Activated CD4-positive, alpha-beta memory T cell treated with anti-CD3 and anti-CD28 coated beads, Interleukin-2, amount 10 ng/mL, durations not matched to agents 7 days and 5 days (primary cell): ENCODE results near the gene PSTPIP2. TPM values are rescaled to one million over a fixed set of nuclear protein-coding genes. Genes with fewer than 3 reads are reported as not detected.

Experiments
- CTCF ChIA-PET: fragments of 350-600 bp; sonication (Branson Sonifier 250); formaldehyde crosslinking; loops from one replicate; lab custom pipeline; 2021; ENCODE audit warnings: antibody characterized with exemption, inconsistent platforms; lab: Charles Lee
- POLR2A ChIA-PET: fragments of 350-600 bp; sonication (Branson Sonifier 250); formaldehyde crosslinking; loops from one replicate; lab custom pipeline; 2021; ENCODE audit warnings: antibody characterized with exemption; lab: Charles Lee
- DNase-seq: peaks from one replicate; pipeline ENCODE4 v3.0.0-alpha.2; 2020
- H3K27ac Mint-ChIP-seq: one replicate; pipeline ENCODE4 v1.8.0; 2021; ENCODE audit warnings: mild to moderate bottlenecking, mixed read lengths
- H3K27me3 Mint-ChIP-seq: one replicate; pipeline ENCODE4 v1.8.0; 2021; ENCODE audit warnings: mixed read lengths
- H3K36me3 Mint-ChIP-seq: one replicate; pipeline ENCODE4 v1.8.0; 2021; ENCODE audit warnings: low read depth, mixed read lengths
- H3K4me1 Mint-ChIP-seq: one replicate; pipeline ENCODE4 v1.8.0; 2021; ENCODE audit warnings: mixed read lengths
- H3K4me3 Mint-ChIP-seq: one replicate; pipeline ENCODE4 v1.8.0; 2021; ENCODE audit warnings: mild to moderate bottlenecking, mixed read lengths
- H3K9me3 Mint-ChIP-seq: one replicate; pipeline ENCODE4 v1.8.0; 2021; ENCODE audit warnings: mixed read lengths
- total RNA-seq, 2 experiments: library from RNA; stranded (reverse); gene quantifications; one replicate each; pipeline ENCODE4 v1.2.3, GENCODE V29; 2021

Gene PSTPIP2
- total RNA-seq, 2 experiments from 2014 or later: 7.9 to 8.3 TPM

DNA sequence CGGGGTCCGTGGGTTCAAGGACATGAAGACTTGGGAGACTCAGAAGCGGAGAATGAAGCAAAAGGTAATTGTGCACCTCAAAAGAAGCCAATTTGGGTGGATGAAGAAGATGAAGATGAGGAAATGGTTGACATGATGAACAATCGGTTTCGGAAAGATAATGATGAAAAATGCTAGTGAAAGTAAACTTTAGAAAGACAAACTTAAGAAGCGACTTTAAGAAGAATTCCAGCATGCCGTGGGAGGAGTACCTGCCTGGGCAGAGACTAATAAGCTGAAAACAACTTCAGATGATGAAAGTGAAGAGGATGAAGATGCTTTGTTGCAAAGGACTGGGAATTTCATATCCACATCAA lies 43.5 kb downstream of the PSTPIP2 start:
- ChIA-PET POLR2A (interaction anchor here (1.0 to 3.2 kb wide), 4 partner anchors 14 to 341 kb away, joined by 3 to 10 read pairs (median 4); partner anchors contain the start of gene PSTPIP2), CTCF (no interaction called here)
- Mint-ChIP-seq H3K4me1 (peaks cover 14% of the 10 kb centered on the region), H3K36me3 (peaks cover 6% of the 10 kb centered on the region), H3K27ac (peak overlapping the region; percentile 3), H3K27me3 (peaks cover 14% of the 10 kb centered on the region), H3K9me3 (no peaks in the 10 kb centered on the region), H3K4me3 (peak overlapping the region; percentile 81)
- DNase-seq: no peak

DNA sequence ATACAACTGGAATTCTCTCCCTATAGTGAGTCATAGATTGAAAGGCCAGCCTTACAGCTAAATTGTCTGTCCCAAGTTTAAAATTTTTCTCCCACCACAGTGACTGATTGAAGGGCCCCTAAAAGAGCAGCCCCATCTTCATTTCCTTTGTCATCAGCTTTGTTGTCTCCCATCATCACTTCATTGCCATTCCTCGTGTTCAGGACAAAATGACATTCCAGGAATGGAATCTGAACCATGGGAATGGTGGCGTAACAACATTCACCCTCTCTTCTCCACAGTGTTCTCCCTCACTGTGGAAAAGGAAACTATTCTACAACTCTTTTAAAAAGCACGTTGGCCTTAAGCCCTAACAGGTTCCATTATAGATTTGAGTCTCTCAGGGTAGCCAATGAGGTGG lies 52.1 kb downstream of the PSTPIP2 start:
- Mint-ChIP-seq H3K9me3 (no peaks in the 10 kb centered on the region), H3K4me3 (no peak overlapping the region), H3K4me1 (no peaks in the 10 kb centered on the region), H3K36me3 (no peaks in the 10 kb centered on the region), H3K27ac (no peak overlapping the region), H3K27me3 (peaks cover 3% of the 10 kb centered on the region)
- POLR2A ChIA-PET: no interaction called here
- DNase-seq: no peak
- CTCF ChIA-PET: no interaction called here

DNA sequence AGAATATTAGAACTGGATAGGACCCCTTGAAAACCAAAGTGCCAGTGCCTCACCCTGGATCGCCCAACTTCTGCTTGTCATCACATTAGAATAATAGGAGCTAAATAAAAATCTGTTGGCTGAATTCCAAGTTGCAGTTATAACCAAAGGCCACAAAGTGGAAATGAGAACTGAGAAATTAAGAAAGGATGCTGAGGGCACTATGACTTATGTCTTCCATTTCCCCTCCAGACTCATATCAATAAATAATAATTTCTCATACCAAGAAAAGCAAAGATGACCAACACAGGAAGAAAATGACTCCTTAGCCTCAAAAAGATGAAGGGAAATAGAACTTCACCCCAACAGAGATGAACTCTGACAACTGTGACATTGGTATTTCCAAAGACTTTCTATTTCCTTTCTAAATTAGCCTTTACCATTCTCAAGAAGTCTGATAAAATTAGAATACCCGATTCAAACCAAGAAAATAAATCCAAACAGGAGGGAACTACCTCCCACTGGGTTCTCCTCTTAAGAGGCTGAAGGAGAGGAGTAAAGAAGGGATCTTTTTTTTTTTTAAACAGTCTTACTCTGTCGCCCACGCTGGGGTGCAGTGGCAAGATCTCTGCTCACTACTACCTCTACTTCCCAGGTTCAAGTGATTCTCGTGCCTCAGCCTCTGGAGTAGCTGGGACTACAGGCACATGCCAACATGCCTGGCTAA lies 58.4 kb downstream of the PSTPIP2 start:
- H3K4me1 Mint-ChIP-seq: peaks cover 10% of the 10 kb centered on the region
- no peak overlapping the region for H3K4me3 Mint-ChIP-seq
- peaks cover 2% of the 10 kb centered on the region for H3K27me3 Mint-ChIP-seq
- H3K27ac Mint-ChIP-seq: no peak overlapping the region
- no peaks in the 10 kb centered on the region for H3K9me3 Mint-ChIP-seq
- ChIA-PET CTCF (interaction anchor here (0.6 to 1.2 kb wide), 3 partner anchors 13 to 60 kb away, joined by 3 to 5 read pairs (median 3); no protein-coding TSS in a partner anchor), POLR2A (interaction anchor here (1.1 kb wide), 1 partner anchor 50 kb away, joined by 3 read pairs; no protein-coding TSS in a partner anchor)
- H3K36me3 Mint-ChIP-seq: peaks cover 8% of the 10 kb centered on the region
- no peak for DNase-seq

DNA sequence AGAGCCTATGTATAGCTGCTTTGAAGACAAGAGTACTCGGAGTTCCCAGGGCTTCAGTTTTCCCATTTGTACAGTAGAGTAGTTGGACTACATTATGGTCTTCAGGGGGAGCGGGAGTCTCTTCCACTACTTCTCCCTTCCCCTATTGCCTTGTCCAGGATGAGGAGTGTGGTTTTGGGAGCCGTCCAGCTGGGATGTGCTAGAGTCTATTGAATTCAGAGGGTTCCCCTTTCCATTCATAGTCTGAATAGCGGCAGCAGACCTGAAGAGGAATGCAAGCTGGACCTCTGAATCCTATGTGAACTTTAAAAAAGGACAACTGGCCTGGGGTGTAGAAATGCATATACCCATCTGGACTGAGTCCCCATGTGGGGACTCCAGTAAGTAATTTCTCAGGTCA lies 61.4 kb downstream of the PSTPIP2 start:
- no peaks in the 10 kb centered on the region for H3K27me3 Mint-ChIP-seq
- POLR2A ChIA-PET: no interaction called here
- H3K27ac Mint-ChIP-seq: no peak overlapping the region

DNA sequence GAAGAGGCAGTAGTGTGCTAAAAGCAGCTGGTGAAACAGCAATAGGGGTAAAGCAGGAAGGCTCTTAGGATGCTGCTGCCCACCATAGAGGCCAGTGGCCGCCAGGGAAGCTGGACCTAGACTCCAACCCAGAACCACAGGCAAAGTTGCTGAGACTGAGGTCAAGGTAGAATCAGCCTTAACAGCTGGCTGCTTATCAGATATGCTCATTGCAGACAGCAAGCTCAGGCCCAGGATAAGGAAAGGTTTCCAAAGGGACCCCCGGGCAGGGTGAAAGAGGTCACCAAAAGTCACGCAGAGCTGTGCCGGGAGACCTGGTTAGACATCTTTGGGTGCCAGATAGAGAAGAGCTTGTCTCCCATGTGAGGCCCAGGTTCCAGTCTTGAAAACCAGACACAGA lies 62.0 kb downstream of the PSTPIP2 start:
- POLR2A ChIA-PET: no interaction called here

More for the DNA sequence above, 61.4 kb downstream of the PSTPIP2 start:
- H3K36me3 Mint-ChIP-seq: peaks cover 8% of the 10 kb centered on the region
- H3K4me3 Mint-ChIP-seq: no peak overlapping the region
- CTCF ChIA-PET: interaction anchor here (1.4 kb wide), 1 partner anchor 63 kb away, joined by 6 read pairs; no protein-coding TSS in a partner anchor
- no peaks in the 10 kb centered on the region for H3K9me3 Mint-ChIP-seq
- peaks cover 10% of the 10 kb centered on the region for H3K4me1 Mint-ChIP-seq
- DNase-seq: no peak

DNA sequence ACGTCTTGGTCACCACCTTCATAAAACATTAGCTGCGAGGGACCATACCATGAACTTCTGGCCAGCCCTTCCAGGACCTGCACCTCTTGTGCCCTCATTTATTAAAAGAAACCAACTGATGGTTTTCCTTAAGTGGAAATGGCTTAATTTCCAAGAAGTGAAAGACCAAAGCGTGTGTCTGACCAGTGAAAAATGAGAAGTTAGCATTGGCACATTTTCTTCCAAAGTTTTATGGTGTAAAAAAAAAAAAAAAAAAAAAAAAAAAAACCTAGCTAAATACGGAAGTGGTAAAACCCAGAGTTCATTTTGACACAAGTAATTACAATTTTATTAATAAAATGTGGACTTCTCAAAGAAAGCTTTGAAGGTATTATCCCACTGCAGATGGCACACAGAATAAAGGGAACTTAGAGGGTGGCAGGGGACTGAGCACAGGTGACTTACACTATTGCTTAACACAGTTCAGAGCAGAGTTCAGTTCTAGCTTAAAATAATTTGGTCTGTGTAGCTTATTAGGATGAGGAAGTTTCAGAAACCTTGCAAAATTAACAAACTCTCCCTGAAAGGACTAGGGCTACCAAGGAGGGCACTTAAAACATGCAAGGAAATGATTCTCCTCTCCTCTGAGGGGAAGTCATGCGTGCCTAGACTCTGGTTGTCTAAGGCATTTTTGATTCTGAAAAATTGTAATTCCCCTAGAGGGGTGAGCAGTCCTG lies 62.8 kb downstream of the PSTPIP2 start:
- POLR2A ChIA-PET: no interaction called here
- Mint-ChIP-seq H3K4me3 (no peak overlapping the region), H3K4me1 (peaks cover 7% of the 10 kb centered on the region), H3K27ac (no peak overlapping the region), H3K27me3 (no peaks in the 10 kb centered on the region), H3K36me3 (peaks cover 8% of the 10 kb centered on the region), H3K9me3 (no peaks in the 10 kb centered on the region)
- no peak for DNase-seq
- CTCF ChIA-PET: interaction anchor here (0.8 to 1.5 kb wide), 3 partner anchors 11 to 65 kb away, joined by 3 read pairs; no protein-coding TSS in a partner anchor

More for the DNA sequence above, 62.0 kb downstream of the PSTPIP2 start:
- H3K9me3 Mint-ChIP-seq: no peaks in the 10 kb centered on the region
- H3K27me3 Mint-ChIP-seq: no peaks in the 10 kb centered on the region
- CTCF ChIA-PET: interaction anchor here (1.5 kb wide), 1 partner anchor 64 kb away, joined by 3 read pairs; no protein-coding TSS in a partner anchor
- no peak for DNase-seq
- H3K27ac Mint-ChIP-seq: no peak overlapping the region
- H3K4me1 Mint-ChIP-seq: peaks cover 10% of the 10 kb centered on the region
- H3K36me3 Mint-ChIP-seq: peaks cover 8% of the 10 kb centered on the region
- H3K4me3 Mint-ChIP-seq: no peak overlapping the region

DNA sequence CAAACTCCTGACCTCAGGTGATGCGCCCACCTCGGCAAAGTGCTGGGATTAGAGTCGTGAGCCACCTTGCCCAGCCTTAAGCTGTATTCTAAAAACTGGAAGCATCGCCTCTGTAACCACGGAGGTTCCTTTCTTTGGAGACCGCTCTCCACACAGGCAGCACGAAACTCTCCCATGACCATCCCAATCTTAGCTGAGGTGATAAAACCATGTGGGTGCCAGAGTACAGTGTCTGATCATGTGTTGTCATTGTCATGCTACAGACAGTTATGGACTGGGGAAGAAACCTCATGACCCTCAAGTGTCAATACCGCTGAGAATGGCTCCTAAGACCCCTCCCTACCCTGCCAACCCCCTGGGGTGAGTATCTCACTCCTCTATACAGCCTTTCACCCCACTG lies 63.5 kb downstream of the PSTPIP2 start:
- Mint-ChIP-seq H3K27ac (no peak overlapping the region), H3K4me1 (peaks cover 4% of the 10 kb centered on the region), H3K9me3 (no peaks in the 10 kb centered on the region), H3K4me3 (no peak overlapping the region), H3K27me3 (no peaks in the 10 kb centered on the region), H3K36me3 (peaks cover 8% of the 10 kb centered on the region)
- ChIA-PET POLR2A (no interaction called here), CTCF (interaction anchor here (1.5 kb wide), 1 partner anchor 65 kb away, joined by 3 read pairs; no protein-coding TSS in a partner anchor)
- no peak for DNase-seq

DNA sequence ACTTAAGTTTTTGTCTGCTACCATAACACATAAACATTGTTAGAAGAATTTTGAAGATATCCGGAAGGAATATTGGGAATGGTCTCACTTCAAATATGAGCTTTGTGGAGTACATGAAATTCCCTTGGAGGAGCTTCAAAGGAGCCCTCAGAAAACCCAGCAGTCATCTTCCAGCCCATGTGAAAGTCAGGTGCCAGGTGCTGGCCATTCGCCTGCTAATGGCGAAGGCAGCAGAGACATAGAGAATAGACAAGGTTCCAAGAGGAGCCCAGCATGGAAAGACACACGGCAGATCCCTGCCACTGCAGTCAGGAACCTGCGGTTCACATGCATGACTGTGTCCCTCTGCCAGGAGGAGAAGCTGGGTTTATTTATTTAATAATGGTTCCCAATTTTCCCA lies 64.9 kb downstream of the PSTPIP2 start:
- H3K4me1 Mint-ChIP-seq: no peaks in the 10 kb centered on the region
- CTCF ChIA-PET: no interaction called here
- H3K4me3 Mint-ChIP-seq: no peak overlapping the region
- H3K27ac Mint-ChIP-seq: no peak overlapping the region
- H3K27me3 Mint-ChIP-seq: no peaks in the 10 kb centered on the region
- H3K9me3 Mint-ChIP-seq: peaks cover 4% of the 10 kb centered on the region
- POLR2A ChIA-PET: no interaction called here
- peaks cover 15% of the 10 kb centered on the region for H3K36me3 Mint-ChIP-seq
- no peak for DNase-seq

DNA sequence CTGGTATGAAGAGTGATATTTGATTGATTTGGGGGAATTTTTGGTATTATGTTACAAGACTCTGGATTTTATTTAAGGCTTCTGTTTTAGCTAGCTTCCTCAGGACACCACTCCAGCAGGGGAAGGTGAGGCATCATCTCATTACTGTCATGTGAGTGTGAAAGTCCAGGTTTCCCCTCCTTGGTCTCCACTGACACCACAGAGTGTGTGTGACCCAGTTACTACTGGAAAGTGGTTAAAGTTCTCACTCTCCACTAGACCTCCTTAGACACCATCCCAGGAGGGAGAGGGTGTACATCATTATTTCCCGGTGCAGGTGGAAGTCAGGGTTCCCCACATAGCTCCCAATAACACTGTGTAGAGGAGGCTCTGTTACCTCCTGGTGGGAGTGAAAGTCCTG lies 69.1 kb downstream of the PSTPIP2 start:
- Mint-ChIP-seq H3K9me3 (peaks cover 4% of the 10 kb centered on the region), H3K4me3 (no peak overlapping the region), H3K27ac (no peak overlapping the region), H3K27me3 (no peaks in the 10 kb centered on the region), H3K36me3 (peaks cover 10% of the 10 kb centered on the region), H3K4me1 (peaks cover 20% of the 10 kb centered on the region)
- DNase-seq: no peak
- ChIA-PET CTCF (interaction anchor here (0.7 to 1.0 kb wide), 2 partner anchors 29 to 104 kb away, joined by 3 to 6 read pairs; no protein-coding TSS in a partner anchor), POLR2A (no interaction called here)

DNA sequence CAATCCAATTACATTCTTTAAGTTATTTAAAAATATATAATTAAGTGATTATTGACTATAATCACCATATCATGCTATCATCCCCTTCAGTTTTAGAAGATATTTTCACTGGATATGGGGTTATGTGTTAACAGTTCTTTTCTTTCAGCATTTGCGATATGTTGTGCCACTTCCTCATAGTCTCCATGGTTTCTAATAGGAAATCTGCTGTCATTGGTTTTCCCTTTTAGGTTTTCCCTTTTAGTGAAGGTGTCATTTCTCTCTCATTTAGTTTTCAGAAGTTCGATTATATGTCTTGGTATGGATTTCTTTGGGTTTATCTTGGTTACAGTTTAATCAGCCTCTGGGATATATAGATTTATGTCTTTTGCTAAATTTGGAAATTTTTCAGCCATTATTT lies 70.2 kb downstream of the PSTPIP2 start:
- H3K9me3 Mint-ChIP-seq: peaks cover 4% of the 10 kb centered on the region
- H3K4me3 Mint-ChIP-seq: no peak overlapping the region
- peaks cover 29% of the 10 kb centered on the region for H3K4me1 Mint-ChIP-seq
- no peak overlapping the region for H3K27ac Mint-ChIP-seq
- ChIA-PET POLR2A (no interaction called here), CTCF (no interaction called here)
- DNase-seq: no peak
- H3K27me3 Mint-ChIP-seq: no peaks in the 10 kb centered on the region
- peaks cover 10% of the 10 kb centered on the region for H3K36me3 Mint-ChIP-seq

DNA sequence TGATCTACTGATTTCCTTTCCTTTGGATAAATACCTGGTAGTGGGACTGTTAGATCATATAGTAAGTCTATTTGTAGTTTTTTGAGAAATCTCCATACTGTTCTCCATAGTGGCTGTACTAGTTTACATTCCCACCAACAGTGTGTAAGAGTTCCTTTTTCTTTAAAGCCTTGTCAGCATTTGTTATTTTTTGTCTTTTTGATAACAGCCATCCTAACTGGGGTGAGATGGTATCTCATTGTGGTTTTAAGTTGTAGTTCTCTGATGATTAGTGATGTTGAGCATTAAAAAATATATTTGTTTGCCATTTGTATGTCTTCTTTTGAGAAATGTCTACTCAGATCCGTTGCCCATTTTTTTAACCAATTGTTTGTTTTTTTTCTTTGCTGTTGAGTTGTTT lies 71.0 kb downstream of the PSTPIP2 start:
- DNase-seq: no peak
- peaks cover 32% of the 10 kb centered on the region for H3K4me1 Mint-ChIP-seq
- no peaks in the 10 kb centered on the region for H3K27me3 Mint-ChIP-seq
- H3K36me3 Mint-ChIP-seq: peaks cover 10% of the 10 kb centered on the region
- H3K27ac Mint-ChIP-seq: no peak overlapping the region
- H3K9me3 Mint-ChIP-seq: peaks cover 4% of the 10 kb centered on the region
- ChIA-PET POLR2A (no interaction called here), CTCF (interaction anchor here (1.4 to 2.0 kb wide), 2 partner anchors 12 to 73 kb away, joined by 3 to 6 read pairs; no protein-coding TSS in a partner anchor)
- no peak overlapping the region for H3K4me3 Mint-ChIP-seq

DNA sequence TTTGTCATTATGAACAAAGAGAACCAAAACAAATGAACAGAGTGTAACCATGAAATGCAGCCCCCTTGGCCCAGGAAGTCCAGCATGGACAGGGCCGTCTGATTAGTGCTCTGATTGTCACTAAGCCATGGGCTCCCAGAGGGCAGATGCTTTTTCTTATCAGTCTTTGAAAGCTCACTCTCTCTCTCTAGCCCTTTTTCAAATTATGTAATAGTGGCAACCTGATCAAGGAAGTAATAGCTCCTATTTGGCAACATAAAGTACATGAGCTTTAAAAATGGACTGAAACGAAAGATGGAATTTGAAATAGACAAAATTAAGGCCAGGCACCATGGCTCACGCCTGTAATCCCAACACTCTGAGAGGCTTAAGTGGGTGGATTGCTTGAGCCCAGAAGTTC lies 72.5 kb downstream of the PSTPIP2 start:
- peaks cover 32% of the 10 kb centered on the region for H3K4me1 Mint-ChIP-seq
- ChIA-PET POLR2A (interaction anchor here (1.0 kb wide), 1 partner anchor 72 kb away, joined by 3 read pairs; no protein-coding TSS in a partner anchor), CTCF (interaction anchor here (2.0 kb wide), 1 partner anchor 74 kb away, joined by 6 read pairs; no protein-coding TSS in a partner anchor)
- no peak for DNase-seq
- H3K36me3 Mint-ChIP-seq: peaks cover 10% of the 10 kb centered on the region
- peaks cover 4% of the 10 kb centered on the region for H3K9me3 Mint-ChIP-seq
- no peak overlapping the region for H3K27ac Mint-ChIP-seq
- H3K27me3 Mint-ChIP-seq: no peaks in the 10 kb centered on the region
- H3K4me3 Mint-ChIP-seq: no peak overlapping the region

DNA sequence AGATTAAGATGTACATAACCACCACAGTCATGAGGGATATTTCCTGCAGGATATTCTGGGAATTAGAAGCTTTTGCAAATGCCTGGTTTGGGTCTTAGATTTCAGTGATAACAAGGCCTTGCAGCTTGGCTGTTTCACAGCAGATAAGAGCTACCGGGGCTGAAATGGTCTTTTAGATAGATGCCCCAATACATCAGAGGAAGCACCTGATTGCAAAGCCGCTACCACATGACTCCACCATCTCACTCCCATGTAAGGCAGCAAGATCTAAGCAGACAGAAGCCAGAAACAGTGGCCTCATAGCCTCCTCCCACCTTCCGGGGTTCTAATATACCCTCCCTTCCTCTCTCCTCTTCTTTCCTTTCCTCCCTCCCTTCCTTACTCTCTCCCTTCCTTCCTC lies 73.8 kb downstream of the PSTPIP2 start:
- CTCF ChIA-PET: interaction anchor here (1.0 to 1.8 kb wide), 3 partner anchors 11 to 75 kb away, joined by 3 to 8 read pairs (median 3); no protein-coding TSS in a partner anchor
- peak; percentile 27 for DNase-seq

More for the DNA sequence above, 73.8 kb downstream of the PSTPIP2 start:
- no peaks in the 10 kb centered on the region for H3K27me3 Mint-ChIP-seq
- POLR2A ChIA-PET: interaction anchor here (0.9 to 1.4 kb wide), 3 partner anchors 22 to 97 kb away, joined by 3 to 4 read pairs (median 3); partner anchors contain the start of gene PSTPIP2
- peaks cover 10% of the 10 kb centered on the region for H3K36me3 Mint-ChIP-seq
- H3K27ac Mint-ChIP-seq: peak overlapping the region; percentile 70
- peaks cover 4% of the 10 kb centered on the region for H3K9me3 Mint-ChIP-seq
- H3K4me1 Mint-ChIP-seq: peaks cover 32% of the 10 kb centered on the region
- no peak overlapping the region for H3K4me3 Mint-ChIP-seq
